ENCODE measurements around the gene PHACTR3. TPM values are rescaled to one million over a fixed set of nuclear protein-coding genes. Genes with fewer than 3 reads are reported as not detected.

The PHACTR3 gene
- total RNA-seq, 4 donors from 2014 or later = 2.4 to 12.8 (median 9.7) TPM

DNA sequence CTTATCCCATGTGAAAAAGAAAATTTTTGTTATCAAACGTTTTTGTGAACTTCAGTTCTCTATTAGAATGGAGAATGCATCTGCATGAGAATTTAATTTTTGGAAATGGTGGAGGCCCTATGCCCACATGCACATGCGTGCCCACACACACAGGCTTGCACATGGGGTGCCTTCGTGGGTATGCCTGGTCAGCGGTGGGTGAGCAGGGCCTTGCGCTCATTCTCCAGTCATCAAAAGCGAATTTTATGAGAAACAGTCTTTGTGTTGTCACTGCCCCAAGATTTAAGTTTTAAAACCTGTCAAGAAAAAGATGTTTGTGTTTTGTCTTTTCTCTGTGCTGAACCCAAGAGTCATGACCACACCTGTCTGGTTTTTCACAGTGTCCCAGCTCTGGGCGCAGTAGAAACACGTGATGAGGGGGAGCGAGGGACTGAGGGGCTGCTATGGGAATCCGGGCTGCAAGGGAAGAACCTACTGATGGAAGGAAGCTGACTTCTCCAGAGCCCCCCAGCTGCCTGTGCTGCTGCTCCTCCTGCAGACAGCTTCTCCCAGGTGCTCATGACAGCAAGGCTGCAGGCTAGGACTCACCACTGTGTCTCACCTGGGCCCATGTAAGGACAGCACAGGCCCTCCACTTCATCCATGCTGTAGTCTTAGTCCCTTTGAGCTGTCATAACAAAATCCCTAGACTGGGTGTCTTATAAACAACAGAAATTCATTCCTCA is 175.5 kb downstream of the PHACTR3 start:
- Histone ChIP-seq H3K9me3 (no peaks in the 10 kb centered on the region), H3K36me3 (no peaks in the 10 kb centered on the region), H3K4me3 (no peak overlapping the region), H3K27me3 (no peaks in the 10 kb centered on the region), H3K4me1 (no peaks in the 10 kb centered on the region), H3K27ac (no peak overlapping the region)
- DNase-seq (ENCODE audit: low spot score in 2 of 2) = peak in 1 of 2 donors; percentile 19
- WGBS = 71% methylated on average over 10 of the region's 10 CpGs
- TF ChIP-seq EP300 (IDR thresholded peaks at IDR 0.05) = no peak
- no peak for TF ChIP-seq POLR2AphosphoS5 (IDR thresholded peaks at IDR 0.05)

DNA sequence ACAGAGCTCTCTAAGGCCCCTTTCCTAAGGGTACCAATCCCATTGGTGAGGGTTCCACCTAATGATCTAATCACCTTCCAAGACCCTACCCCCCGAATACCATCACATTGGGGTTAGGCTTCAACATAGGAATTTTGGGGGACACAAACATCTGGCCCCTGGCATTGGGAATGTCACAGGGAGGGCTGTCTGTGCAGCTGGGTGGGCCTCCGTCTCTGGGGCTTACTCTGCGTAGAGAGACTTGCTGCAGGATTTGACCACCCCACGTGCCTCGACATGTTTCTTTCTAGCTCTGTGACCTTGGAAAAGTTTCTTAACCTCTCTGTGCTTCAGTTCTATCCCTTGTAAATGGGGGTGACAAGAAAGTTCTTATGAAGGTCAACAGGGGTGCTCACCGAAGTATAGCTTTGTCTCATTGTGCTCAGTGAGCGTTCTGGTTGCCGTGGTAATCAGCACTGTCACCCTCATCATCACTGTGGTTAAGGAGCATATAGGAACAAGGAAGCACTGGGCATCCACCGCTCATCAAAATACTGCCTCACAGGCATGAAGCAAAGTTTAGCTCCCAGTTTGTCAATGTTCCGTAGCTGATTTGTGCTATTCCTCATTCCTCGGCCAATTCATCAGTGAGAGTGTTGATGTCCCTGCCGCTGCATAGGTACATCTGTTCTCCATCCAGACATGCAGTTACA is 176.3 kb downstream of the PHACTR3 start:
- Histone ChIP-seq H3K27ac (no peak overlapping the region), H3K4me3 (no peak overlapping the region), H3K36me3 (no peaks in the 10 kb centered on the region), H3K27me3 (no peaks in the 10 kb centered on the region), H3K9me3 (no peaks in the 10 kb centered on the region), H3K4me1 (no peaks in the 10 kb centered on the region)
- peak in 1 of 2 donors; percentile 14 for DNase-seq (ENCODE audit: low spot score in 2 of 2)
- no peak for TF ChIP-seq POLR2AphosphoS5 (IDR thresholded peaks at IDR 0.05)
- TF ChIP-seq EP300 (IDR thresholded peaks at IDR 0.05) = no peak
- TF ChIP-seq, protein P1, sequence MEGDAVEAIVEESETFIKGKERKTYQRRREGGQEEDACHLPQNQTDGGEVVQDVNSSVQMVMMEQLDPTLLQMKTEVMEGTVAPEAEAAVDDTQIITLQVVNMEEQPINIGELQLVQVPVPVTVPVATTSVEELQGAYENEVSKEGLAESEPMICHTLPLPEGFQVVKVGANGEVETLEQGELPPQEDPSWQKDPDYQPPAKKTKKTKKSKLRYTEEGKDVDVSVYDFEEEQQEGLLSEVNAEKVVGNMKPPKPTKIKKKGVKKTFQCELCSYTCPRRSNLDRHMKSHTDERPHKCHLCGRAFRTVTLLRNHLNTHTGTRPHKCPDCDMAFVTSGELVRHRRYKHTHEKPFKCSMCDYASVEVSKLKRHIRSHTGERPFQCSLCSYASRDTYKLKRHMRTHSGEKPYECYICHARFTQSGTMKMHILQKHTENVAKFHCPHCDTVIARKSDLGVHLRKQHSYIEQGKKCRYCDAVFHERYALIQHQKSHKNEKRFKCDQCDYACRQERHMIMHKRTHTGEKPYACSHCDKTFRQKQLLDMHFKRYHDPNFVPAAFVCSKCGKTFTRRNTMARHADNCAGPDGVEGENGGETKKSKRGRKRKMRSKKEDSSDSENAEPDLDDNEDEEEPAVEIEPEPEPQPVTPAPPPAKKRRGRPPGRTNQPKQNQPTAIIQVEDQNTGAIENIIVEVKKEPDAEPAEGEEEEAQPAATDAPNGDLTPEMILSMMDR (IDR thresholded peaks at IDR 0.05) = no peak
- no peak for TF ChIP-seq POLR2A (IDR thresholded peaks at IDR 0.05)
- 79% methylated on average over 12 of the region's 12 CpGs for WGBS

DNA sequence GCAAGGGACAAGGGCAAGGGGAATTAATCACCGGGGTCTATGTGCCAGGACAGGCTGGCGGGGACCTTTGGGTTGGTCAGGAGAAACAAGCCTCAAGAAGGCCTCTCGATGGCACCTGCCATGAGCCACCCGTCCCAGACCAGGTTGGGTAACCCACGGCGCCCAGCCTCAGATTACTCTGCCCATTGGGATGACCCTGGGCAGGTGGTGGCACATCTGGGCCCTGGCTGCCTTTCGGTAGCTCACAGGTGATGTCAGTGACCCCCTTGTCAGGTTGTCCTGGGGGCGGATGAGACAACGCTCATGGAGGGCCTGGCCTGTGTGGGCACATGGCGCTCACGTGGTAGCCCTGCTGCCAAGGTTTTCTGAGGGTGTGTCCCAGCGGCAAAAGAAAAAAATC is 176.9 kb downstream of the PHACTR3 start:
- Histone ChIP-seq H3K27me3 (no peaks in the 10 kb centered on the region), H3K4me1 (no peaks in the 10 kb centered on the region), H3K4me3 (no peak overlapping the region), H3K9me3 (no peaks in the 10 kb centered on the region), H3K36me3 (no peaks in the 10 kb centered on the region), H3K27ac (no peak overlapping the region)
- peak in 1 of 2 donors; percentile 43 for DNase-seq (ENCODE audit: low spot score in 2 of 2)
- TF ChIP-seq POLR2A (IDR thresholded peaks at IDR 0.05) (no peak), POLR2AphosphoS5 (IDR thresholded peaks at IDR 0.05) (no peak)
- TF ChIP-seq, protein P1 (IDR thresholded peaks at IDR 0.05) = no peak
- WGBS = 86% methylated on average over 6 of the region's 12 CpGs

DNA sequence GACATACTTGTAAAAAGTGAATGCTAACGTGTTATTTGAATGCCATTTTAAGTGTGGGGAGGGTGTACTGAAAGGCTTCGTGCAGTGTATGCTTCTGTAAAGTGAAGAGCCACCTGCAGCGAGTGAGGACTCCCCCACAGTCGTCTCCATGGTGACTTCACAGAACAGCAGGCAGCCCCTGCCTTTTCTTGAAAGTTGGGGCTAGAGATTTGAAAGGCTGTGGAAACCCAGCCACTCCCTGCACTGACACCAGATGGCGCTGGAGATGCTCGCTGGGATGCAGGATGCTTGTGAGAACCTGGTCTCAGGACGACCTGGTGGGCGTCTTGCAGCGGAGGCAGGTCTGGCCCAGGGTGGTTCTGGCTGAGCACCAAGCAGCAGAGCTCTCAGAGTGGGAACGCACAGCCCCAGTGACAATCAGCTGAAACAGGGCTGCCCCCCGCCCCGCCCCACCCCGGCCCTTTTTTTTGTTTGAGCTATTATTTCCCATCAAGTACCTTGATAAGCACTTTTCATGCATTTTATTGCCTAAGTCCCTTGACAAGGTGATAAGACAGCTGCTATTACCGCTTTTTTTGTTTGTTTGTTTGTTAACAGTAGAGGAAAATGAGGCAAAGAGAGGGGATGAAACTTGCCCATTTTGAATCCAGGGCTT is 178.8 kb downstream of the PHACTR3 start:
- Histone ChIP-seq H3K36me3 (no peaks in the 10 kb centered on the region), H3K9me3 (no peaks in the 10 kb centered on the region), H3K4me3 (no peak overlapping the region), H3K27ac (no peak overlapping the region), H3K4me1 (no peaks in the 10 kb centered on the region), H3K27me3 (no peaks in the 10 kb centered on the region)
- TF ChIP-seq POLR2AphosphoS5 (IDR thresholded peaks at IDR 0.05) = no peak
- TF ChIP-seq, protein P1 (IDR thresholded peaks at IDR 0.05) = peak; percentile 48 to 89
- WGBS = 40% methylated on average over 9 of the region's 14 CpGs
- peak; percentile 67 to 77 for DNase-seq (ENCODE audit: low spot score in 2 of 2)

DNA sequence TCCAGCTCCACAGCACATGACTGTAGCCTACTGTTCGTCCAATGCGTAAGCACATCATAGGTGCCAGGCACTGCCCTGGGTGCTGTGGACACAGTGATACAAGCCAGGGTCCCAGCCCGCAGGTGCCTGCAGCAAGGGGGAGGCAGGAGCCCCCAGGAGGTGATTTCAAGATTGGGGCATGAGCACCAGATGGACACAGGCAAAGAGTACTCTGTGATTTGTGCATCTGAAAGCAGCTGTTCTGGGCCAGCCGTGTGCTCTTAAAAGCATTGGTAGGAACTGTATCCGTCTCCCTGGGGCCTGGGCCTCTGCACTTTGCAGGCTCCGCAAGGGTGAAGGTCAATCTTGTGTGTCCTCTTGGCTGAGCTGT is 179.3 kb downstream of the PHACTR3 start:
- peak; percentile 9 to 48 for DNase-seq (ENCODE audit: low spot score in 2 of 2)
- Histone ChIP-seq H3K36me3 (no peaks in the 10 kb centered on the region), H3K9me3 (no peaks in the 10 kb centered on the region), H3K4me1 (no peaks in the 10 kb centered on the region), H3K27me3 (peaks cover 5% of the 10 kb centered on the region), H3K4me3 (no peak overlapping the region), H3K27ac (no peak overlapping the region)
- WGBS = 92% methylated on average over 6 of the region's 6 CpGs
- TF ChIP-seq EP300 (IDR thresholded peaks at IDR 0.05) (no peak), POLR2A (IDR thresholded peaks at IDR 0.05) (no peak)

DNA sequence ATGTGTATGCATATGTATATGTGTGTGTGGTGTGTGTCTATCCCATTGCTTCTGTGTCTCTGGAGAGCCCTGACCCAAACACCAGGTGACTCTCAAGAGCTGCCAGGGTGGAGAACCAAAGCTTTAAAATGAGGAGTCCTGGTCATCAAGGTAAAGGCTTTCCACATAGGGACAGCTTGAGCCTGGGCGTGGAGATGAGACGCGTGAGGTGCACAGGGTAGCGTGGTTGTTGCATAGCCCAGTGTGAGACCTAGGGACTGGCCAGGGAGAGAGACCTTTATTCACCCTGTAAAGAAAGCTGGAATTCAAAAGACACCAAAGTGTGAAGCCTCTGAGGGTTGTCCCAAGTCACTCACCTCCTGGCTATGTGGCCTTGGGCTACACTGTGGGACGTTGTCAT is 180.0 kb downstream of the PHACTR3 start:
- TF ChIP-seq, protein P1 (IDR thresholded peaks at IDR 0.05) = no peak
- TF ChIP-seq POLR2A (IDR thresholded peaks at IDR 0.05) = no peak
- TF ChIP-seq EP300 (IDR thresholded peaks at IDR 0.05) = no peak
- TF ChIP-seq POLR2AphosphoS5 (IDR thresholded peaks at IDR 0.05) = no peak
- WGBS = 89% methylated on average over 5 of the region's 5 CpGs
- Histone ChIP-seq H3K27me3 (peaks cover 5% of the 10 kb centered on the region), H3K9me3 (no peaks in the 10 kb centered on the region), H3K4me1 (no peaks in the 10 kb centered on the region), H3K36me3 (no peaks in the 10 kb centered on the region), H3K27ac (no peak overlapping the region), H3K4me3 (no peak overlapping the region)
- DNase-seq (ENCODE audit: low spot score in 2 of 2) = peak; percentile 35 to 41

Measured in suprapubic skin (tissue), 4 donors.